ENCODE results near the gene BRI3BP. TPM values are rescaled to one million over a fixed set of nuclear protein-coding genes. Genes with fewer than 3 reads are reported as not detected.

The BRI3BP gene
- polyA plus RNA-seq, 3 donors, result 4.4 to 6.9 (median 5.0) TPM

- Histone ChIP-seq H3K36me3 (replicated peaks in 1 of 2; ENCODE audit: control insufficient read depth in 1 of 2, insufficient read depth in 2 of 2, low read length in 2 of 2) (no peaks in the 10 kb centered on the region), H3K79me2 (ENCODE audit: insufficient read depth, low read length) (no peaks in the 10 kb centered on the region), H3K4me1 (ENCODE audit: control insufficient read depth in 1 of 2, insufficient read depth in 2 of 2, low read length in 2 of 2) (peaks cover 10 to 12% of the 10 kb centered on the region in 2 donors), H4K20me1 (ENCODE audit: insufficient read depth, low read length) (no peaks in the 10 kb centered on the region), H3K4me3 (replicated peaks in 1 of 3; ENCODE audit: low read depth in 2 of 3, low read length in 3 of 3) (no peak overlapping the region), H3K27me3 (ENCODE audit: control insufficient read depth in 2 of 2, insufficient read depth in 2 of 2, low read length in 2 of 2) (no peaks in the 10 kb centered on the region), H2AFZ (ENCODE audit: insufficient read depth, low read depth, low read length, poor library complexity, severe bottlenecking) (no peak overlapping the region), H3K9me3 (replicated peaks in 1 of 2; ENCODE audit: control insufficient read depth in 1 of 2, insufficient read depth in 1 of 2, low read length in 2 of 2) (no peaks in the 10 kb centered on the region), H3K27ac (ENCODE audit: low read depth in 1 of 2, low read length in 2 of 2) (no peak overlapping the region), H3K4me2 (replicated peaks; ENCODE audit: extremely low read depth, low read length, poor library complexity, severe bottlenecking) (no peak overlapping the region), H3K9ac (ENCODE audit: insufficient read depth, low read length, poor library complexity, severe bottlenecking) (no peak overlapping the region)
- WGBS (ENCODE audit: insufficient coverage), result 100% methylated on average over 3 of the region's 8 CpGs
- intact Hi-C loops (cut with micrococcal nuclease), result no loop called here
- no peaks in the 10 kb centered on the region for H3K36me3 Mint-ChIP-seq
- DNase-seq, result no peak
- H3K4me3 Mint-ChIP-seq, result no peak overlapping the region
- TF ChIP-seq CTCF (IDR thresholded peaks at IDR 0.05), result no peak
- H3K27me3 Mint-ChIP-seq (ENCODE audit: low read depth in 3 of 3), result peaks cover 3 to 15% (median 4%) of the 10 kb centered on the region in 3 donors
- H3K9me3 Mint-ChIP-seq, result peaks cover 0 to 3% (median 0%) of the 10 kb centered on the region in 7 donors
- H3K4me1 Mint-ChIP-seq, result peaks cover 5% of the 10 kb centered on the region
- H3K27ac Mint-ChIP-seq, result no peak overlapping the region
Observed at GRCh38 chr12:125053821-125054220, 60.4 kb downstream of the BRI3BP start.

GRCh38 chr12:125055591-125055990 lies 62.1 kb downstream of the BRI3BP start:
- no peaks in the 10 kb centered on the region for H3K9me3 ChIP-seq (replicated peaks in 1 of 2; ENCODE audit: control insufficient read depth in 1 of 2, insufficient read depth in 1 of 2, low read length in 2 of 2)
- DNase-seq, result no peak
- H3K27me3 ChIP-seq (ENCODE audit: control insufficient read depth in 2 of 2, insufficient read depth in 2 of 2, low read length in 2 of 2), result no peaks in the 10 kb centered on the region
- intact Hi-C loops (cut with micrococcal nuclease), result no loop called here
- no peaks in the 10 kb centered on the region for H4K20me1 ChIP-seq (ENCODE audit: insufficient read depth, low read length)
- no peak overlapping the region for H2AFZ ChIP-seq (ENCODE audit: insufficient read depth, low read depth, low read length, poor library complexity, severe bottlenecking)
- Mint-ChIP-seq H3K27ac (no peak overlapping the region), H3K4me1 (no peaks in the 10 kb centered on the region), H3K4me3 (no peak overlapping the region), H3K9me3 (peaks cover 0 to 6% (median 0%) of the 10 kb centered on the region in 7 donors), H3K27me3 (ENCODE audit: low read depth in 3 of 3) (peaks cover 0 to 15% (median 7%) of the 10 kb centered on the region in 3 donors), H3K36me3 (no peaks in the 10 kb centered on the region)
- WGBS (ENCODE audit: insufficient coverage), result no CpG with 5 or more reads among the region's 9 CpGs
- no peak overlapping the region for H3K4me2 ChIP-seq (replicated peaks; ENCODE audit: extremely low read depth, low read length, poor library complexity, severe bottlenecking)
- no peak for TF ChIP-seq CTCF (IDR thresholded peaks at IDR 0.05)
- H3K4me3 ChIP-seq (replicated peaks in 1 of 3; ENCODE audit: low read depth in 2 of 3, low read length in 3 of 3), result no peak overlapping the region
- no peak overlapping the region for H3K9ac ChIP-seq (ENCODE audit: insufficient read depth, low read length, poor library complexity, severe bottlenecking)
- no peaks in the 10 kb centered on the region for H3K36me3 ChIP-seq (replicated peaks in 1 of 2; ENCODE audit: control insufficient read depth in 1 of 2, insufficient read depth in 2 of 2, low read length in 2 of 2)
- no peak overlapping the region for H3K27ac ChIP-seq (ENCODE audit: low read depth in 1 of 2, low read length in 2 of 2)
- no peaks in the 10 kb centered on the region for H3K4me1 ChIP-seq (ENCODE audit: control insufficient read depth in 1 of 2, insufficient read depth in 2 of 2, low read length in 2 of 2)
- H3K79me2 ChIP-seq (ENCODE audit: insufficient read depth, low read length), result no peaks in the 10 kb centered on the region
